Adrenal gland (tissue), 5 donors: Measurements from ENCODE around the gene MPP3.
"Not testable (repeated sequence)": the region's sequence is repeated elsewhere in the genome, so short reads cannot be mapped to it uniquely, and the experiment has no call there.

Experiments
- CTCF ChIP-seq, 6 experiments: fragments of 450-650 bp in 4 of 6; fragments of 200-600 bp in 2 of 6; sonication (generic) in 1 of 6; IDR thresholded peaks; 1 replicate in 5 of 6; 2 replicates in 1 of 6; pipeline versions ENCODE4 v1.5.1 to v1.8.0; 2016 to 2021; ENCODE audit warnings: antibody characterized with exemption in 6 of 6, mild to moderate bottlenecking in 2 of 6, moderate library complexity in 1 of 6
- POLR2A ChIP-seq, 2 donors: fragments of 450-650 bp; IDR thresholded peaks; one replicate each; pipeline ENCODE4 v1.6.1; 2017; ENCODE audit warnings: antibody characterized with exemption in 2 of 2, mild to moderate bottlenecking in 2 of 2, moderate library complexity in 1 of 2
- donor health status: DM: no; HTN: no; CAD: no.

- TF ChIP-seq CTCF, POLR2A (IDR thresholded peaks at IDR 0.05): not testable (repeated sequence)
Measured at GRCh38 chr17:43792668-43793067, 40.3 kb downstream of the MPP3 start.
